CD4-positive, alpha-beta T cell (primary cell): ENCODE data around the gene DHRS3. TPM values are rescaled to one million over a fixed set of nuclear protein-coding genes. Genes with fewer than 3 reads are reported as not detected.

Source experiments
- ATAC-seq: fragments of 200-7000 bp; cut with Tn5 transposase; one replicate; pipeline ENCODE4 v1.10.0; 2022; ENCODE audit warnings: mild to moderate bottlenecking; ENCODE audit not compliant: poor library complexity
- CTCF ChIA-PET: fragments of 350-600 bp; sonication (Branson Sonifier 250); formaldehyde crosslinking; loops from one replicate; lab custom pipeline; 2021; ENCODE audit warnings: antibody characterized with exemption, inconsistent platforms; lab: Charles Lee
- POLR2A ChIA-PET: fragments of 350-600 bp; sonication (Branson Sonifier 250); formaldehyde crosslinking; loops from one replicate; lab custom pipeline; 2021; ENCODE audit warnings: antibody characterized with exemption, inconsistent platforms; lab: Charles Lee
- DNase-seq, 14 experiments: peaks; one replicate each; pipeline ENCODE4 v3.0.0-alpha.2; 2013 to 2020; ENCODE audit warnings: mixed read lengths in 2 of 14
- H3K27ac ChIP-seq, 2 donors: one replicate each; pipeline versions ENCODE4 v1.5.1 to v1.7.0; 2013; ENCODE audit warnings: low read length in 2 of 2, low read depth in 1 of 2, mild to moderate bottlenecking in 1 of 2
- H3K27me3 ChIP-seq, 2 experiments: 1 replicate in 1 of 2; 2 replicates in 1 of 2; pipeline versions ENCODE4 v1.6.1 to v1.7.0; 2013; ENCODE audit warnings: low read length in 2 of 2, control low read depth in 1 of 2, mild to moderate bottlenecking in 1 of 2, moderate library complexity in 1 of 2; ENCODE audit not compliant: insufficient read depth in 2 of 2, control insufficient read depth in 1 of 2
- H3K36me3 ChIP-seq: one replicate; pipeline ENCODE4 v1.6.1; 2013; ENCODE audit warnings: low read length, control low read depth; ENCODE audit not compliant: insufficient read depth
- H3K4me1 ChIP-seq: one replicate; pipeline ENCODE4 v1.6.1; 2013; ENCODE audit warnings: low read length, control low read depth; ENCODE audit not compliant: insufficient read depth
- H3K4me3 ChIP-seq: one replicate; pipeline ENCODE4 v1.5.1; 2013; ENCODE audit warnings: mild to moderate bottlenecking, low read length, moderate library complexity
- H3K9me3 ChIP-seq, 2 experiments: 1 replicate in 1 of 2; 2 replicates in 1 of 2; pipeline versions ENCODE4 v1.6.1 to v1.7.0; 2013; ENCODE audit warnings: low read length in 2 of 2, mild to moderate bottlenecking in 2 of 2, control low read depth in 1 of 2, moderate library complexity in 1 of 2; ENCODE audit not compliant: control insufficient read depth in 1 of 2, insufficient read depth in 1 of 2
- H3K27ac Mint-ChIP-seq: one replicate; pipeline ENCODE4 v1.8.0; 2020; ENCODE audit warnings: mixed read lengths
- H3K27me3 Mint-ChIP-seq: one replicate; pipeline ENCODE4 v1.8.0; 2021; ENCODE audit warnings: mixed read lengths
- H3K36me3 Mint-ChIP-seq: one replicate; pipeline ENCODE4 v1.8.0; 2021; ENCODE audit warnings: low read depth, mixed read lengths
- H3K4me1 Mint-ChIP-seq: one replicate; pipeline ENCODE4 v1.8.0; 2021; ENCODE audit warnings: low read depth, mixed read lengths
- H3K4me3 Mint-ChIP-seq: one replicate; pipeline ENCODE4 v1.8.0; 2020; ENCODE audit warnings: mild to moderate bottlenecking, mixed read lengths
- H3K9me3 Mint-ChIP-seq: one replicate; pipeline ENCODE4 v1.8.0; 2020; ENCODE audit warnings: mixed read lengths
- intact Hi-C, 2 experiments: fragments of 100-400 bp; cut with DNase I in 1 of 2; cut with micrococcal nuclease in 1 of 2; formaldehyde crosslinking; loops; one replicate each; pipeline versions ENCODE4 v1.15.1 to v1.9.0; 2023 to 2025; cut with DNase I, micrococcal nuclease
- total RNA-seq, 174 experiments: library from RNA in 2 of 174; stranded (reverse) in 2 of 174; gene quantifications; one replicate each; pipeline ENCODE4 v1.2.3 and lab custom pipeline; 2021 to 2026
- TF ChIP-seq, protein P1 (sequence below): fragments of 200-600 bp; IDR thresholded peaks from one replicate; pipeline ENCODE4 v1.8.0; 2022; ENCODE audit warnings: antibody characterized with exemption, mild to moderate bottlenecking

DHRS3 gene
- total RNA-seq, 2 experiments from 2014 or later = 102 to 108 TPM

DNA sequence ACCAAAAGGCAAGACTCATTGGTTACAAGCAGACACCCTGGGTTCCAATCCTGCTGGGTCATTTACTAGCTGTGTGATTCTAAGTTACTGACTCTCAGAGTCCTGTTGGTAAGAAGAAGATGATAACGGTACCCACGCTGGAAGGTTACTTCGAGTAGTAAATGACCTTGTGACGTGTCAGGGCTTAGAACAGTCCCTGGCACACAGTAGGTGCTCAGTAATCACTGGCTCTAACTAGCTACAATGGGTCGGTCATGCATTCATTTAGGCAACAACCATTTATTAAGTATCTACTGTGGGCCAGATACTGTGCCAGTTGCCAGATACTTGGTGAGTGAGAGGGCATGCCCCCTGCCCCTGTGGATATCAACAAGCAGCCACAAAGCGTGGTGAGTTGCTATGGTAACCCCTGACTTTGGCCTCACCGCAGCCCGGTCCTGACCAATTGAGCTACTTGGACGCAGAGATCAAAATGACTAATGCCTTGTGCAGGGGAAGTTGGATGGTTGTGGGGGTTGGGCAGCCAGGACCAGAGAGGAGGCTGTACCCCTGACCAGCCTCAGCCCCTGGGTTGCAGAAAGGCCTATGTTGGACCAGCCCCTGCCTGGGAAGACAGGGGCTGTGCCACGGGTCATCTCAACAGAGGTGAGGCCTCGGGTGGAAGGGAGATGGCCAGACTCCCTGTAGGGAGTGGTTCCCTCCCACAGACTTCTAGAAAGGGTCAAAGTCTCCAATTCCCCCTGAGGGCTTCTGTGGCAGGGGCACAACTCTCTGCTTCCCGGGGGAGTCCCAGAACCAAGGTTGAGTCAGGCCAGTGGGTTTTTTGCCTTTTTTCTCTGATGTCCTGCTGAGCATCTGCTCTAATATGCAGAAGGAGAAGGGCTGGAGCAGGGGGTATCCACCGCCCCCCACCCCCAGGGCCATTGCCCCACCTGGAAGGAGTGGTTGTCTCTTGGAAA, 16.0 kb downstream of the DHRS3 start:
- Histone ChIP-seq H3K9me3 (no peaks in the 10 kb centered on the region), H3K27me3 (no peaks in the 10 kb centered on the region), H3K36me3 (no peaks in the 10 kb centered on the region), H3K27ac (no peak overlapping the region), H3K4me1 (peaks cover 59% of the 10 kb centered on the region), H3K4me3 (no peak overlapping the region)
- POLR2A ChIA-PET = interaction anchor here (0.9 to 3.1 kb wide), 3 partner anchors 15 to 128 kb away, joined by 3 to 59 read pairs (median 3); partner anchors contain the start of gene DHRS3
- CTCF ChIA-PET = interaction anchor here (0.7 to 3.1 kb wide), 9 partner anchors 11 to 196 kb away, joined by 3 to 78 read pairs (median 4); partner anchors contain the start of gene DHRS3
- H3K27ac Mint-ChIP-seq = peak overlapping the region; percentile 75
- H3K36me3 Mint-ChIP-seq = peaks cover 28% of the 10 kb centered on the region
- no peaks in the 10 kb centered on the region for H3K27me3 Mint-ChIP-seq
- H3K9me3 Mint-ChIP-seq = no peaks in the 10 kb centered on the region
- peak in 2 of 14 experiments; percentile 63 to 69 for DNase-seq
- H3K4me1 Mint-ChIP-seq = peaks cover 71% of the 10 kb centered on the region
- peak overlapping the region; percentile 9 for H3K4me3 Mint-ChIP-seq
- no peak for ATAC-seq
- intact Hi-C loops = loop anchor here (1.0 kb wide), 2 partner anchors 17 to 18 kb away; no protein-coding TSS in a partner anchor
- TF ChIP-seq, protein P1, sequence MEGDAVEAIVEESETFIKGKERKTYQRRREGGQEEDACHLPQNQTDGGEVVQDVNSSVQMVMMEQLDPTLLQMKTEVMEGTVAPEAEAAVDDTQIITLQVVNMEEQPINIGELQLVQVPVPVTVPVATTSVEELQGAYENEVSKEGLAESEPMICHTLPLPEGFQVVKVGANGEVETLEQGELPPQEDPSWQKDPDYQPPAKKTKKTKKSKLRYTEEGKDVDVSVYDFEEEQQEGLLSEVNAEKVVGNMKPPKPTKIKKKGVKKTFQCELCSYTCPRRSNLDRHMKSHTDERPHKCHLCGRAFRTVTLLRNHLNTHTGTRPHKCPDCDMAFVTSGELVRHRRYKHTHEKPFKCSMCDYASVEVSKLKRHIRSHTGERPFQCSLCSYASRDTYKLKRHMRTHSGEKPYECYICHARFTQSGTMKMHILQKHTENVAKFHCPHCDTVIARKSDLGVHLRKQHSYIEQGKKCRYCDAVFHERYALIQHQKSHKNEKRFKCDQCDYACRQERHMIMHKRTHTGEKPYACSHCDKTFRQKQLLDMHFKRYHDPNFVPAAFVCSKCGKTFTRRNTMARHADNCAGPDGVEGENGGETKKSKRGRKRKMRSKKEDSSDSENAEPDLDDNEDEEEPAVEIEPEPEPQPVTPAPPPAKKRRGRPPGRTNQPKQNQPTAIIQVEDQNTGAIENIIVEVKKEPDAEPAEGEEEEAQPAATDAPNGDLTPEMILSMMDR = no peak

DNA sequence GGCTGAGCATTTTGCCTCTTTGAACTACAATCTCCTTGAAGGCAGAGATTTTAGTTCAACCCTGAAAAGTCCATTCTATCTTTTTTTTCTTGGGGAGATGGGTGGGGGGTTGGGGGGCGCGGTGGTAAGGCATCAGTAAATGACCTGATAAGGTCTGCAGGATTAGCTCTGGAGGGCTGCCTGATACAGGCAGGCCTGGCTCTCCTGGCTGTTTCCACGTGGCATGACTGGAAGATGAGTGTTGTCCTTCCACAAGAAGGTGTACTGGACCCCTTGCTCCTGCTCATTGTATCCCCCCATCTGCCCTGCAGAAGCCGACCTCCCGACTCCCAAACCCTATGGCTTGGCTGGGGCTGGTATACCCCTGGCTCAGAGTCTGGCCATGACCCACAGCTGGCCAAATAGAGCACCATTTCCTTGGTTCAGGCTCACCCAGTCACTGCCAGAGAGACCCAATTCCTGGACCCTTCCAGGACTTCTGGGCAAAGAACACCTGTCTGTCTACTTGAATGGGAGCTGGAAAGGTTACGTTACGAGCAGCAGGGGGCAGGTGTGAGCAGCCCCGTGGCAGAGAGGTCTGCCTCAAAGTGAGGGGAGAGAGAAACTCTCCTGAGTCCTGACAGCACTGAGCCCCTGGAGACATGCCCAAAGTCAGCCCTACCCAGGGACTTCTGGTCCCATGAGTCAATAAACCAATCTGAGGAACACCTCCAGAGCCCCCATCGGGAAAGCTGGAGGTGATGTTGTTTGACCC, 17.0 kb downstream of the DHRS3 start:
- DNase-seq (peak in 13 of 14 experiments; percentile 51 to 82 (median 59)), ATAC-seq (peak; percentile 37)
- CTCF ChIA-PET = interaction anchor here (0.7 to 3.1 kb wide), 10 partner anchors 12 to 195 kb away, joined by 3 to 78 read pairs (median 4); partner anchors contain the start of gene DHRS3
- H3K36me3 Mint-ChIP-seq = peaks cover 22% of the 10 kb centered on the region
- peak overlapping the region; percentile 75 for H3K27ac Mint-ChIP-seq
- peak overlapping the region; percentile 15 for H3K4me3 Mint-ChIP-seq
- POLR2A ChIA-PET = interaction anchor here (0.9 to 3.1 kb wide), 3 partner anchors 16 to 127 kb away, joined by 3 to 59 read pairs (median 3); partner anchors contain the start of gene DHRS3
- H3K4me1 Mint-ChIP-seq = peaks cover 75% of the 10 kb centered on the region
- Histone ChIP-seq H3K27ac (no peak overlapping the region), H3K4me3 (no peak overlapping the region), H3K27me3 (no peaks in the 10 kb centered on the region), H3K4me1 (peaks cover 69% of the 10 kb centered on the region), H3K36me3 (no peaks in the 10 kb centered on the region), H3K9me3 (no peaks in the 10 kb centered on the region)
- H3K27me3 Mint-ChIP-seq = no peaks in the 10 kb centered on the region
- TF ChIP-seq, protein P1 = peak; percentile 62
- intact Hi-C loops = loop anchor here (1.0 kb wide), 2 partner anchors 18 to 19 kb away; no protein-coding TSS in a partner anchor
- H3K9me3 Mint-ChIP-seq = no peaks in the 10 kb centered on the region

DNA sequence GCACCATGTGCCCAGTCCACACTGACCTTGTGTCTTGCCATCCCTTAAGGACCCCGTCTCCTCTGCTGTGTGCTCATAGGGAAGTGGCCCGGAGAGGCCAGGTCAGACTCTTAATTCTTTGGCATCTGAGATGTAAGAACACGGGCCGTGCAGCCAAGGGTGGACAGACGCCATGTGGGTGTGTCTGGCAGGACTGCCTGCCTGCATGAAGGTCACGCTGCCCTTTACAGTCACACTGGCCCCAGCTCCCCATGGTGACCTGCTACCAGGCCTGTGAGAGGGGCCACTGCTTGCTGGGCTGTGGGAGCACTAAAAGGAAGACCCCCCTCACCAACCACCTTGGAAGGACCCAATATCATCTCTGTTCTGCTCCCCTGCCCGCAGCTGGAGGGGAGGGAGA, 17.7 kb downstream of the DHRS3 start:
- H3K27me3 Mint-ChIP-seq = no peaks in the 10 kb centered on the region
- intact Hi-C loops = no loop called here
- no peak overlapping the region for H3K4me3 Mint-ChIP-seq
- TF ChIP-seq, protein P1 = no peak
- H3K36me3 Mint-ChIP-seq = peaks cover 16% of the 10 kb centered on the region
- DNase-seq (no peak), ATAC-seq (no peak)
- CTCF ChIA-PET = interaction anchor here (0.9 to 3.1 kb wide), 5 partner anchors 12 to 89 kb away, joined by 3 to 78 read pairs (median 5); partner anchors contain the start of gene DHRS3
- POLR2A ChIA-PET = interaction anchor here (3.1 kb wide), 1 partner anchor 17 kb away, joined by 59 read pairs; the partner anchor contains the start of gene DHRS3
- Histone ChIP-seq H3K4me1 (peaks cover 76% of the 10 kb centered on the region), H3K27ac (no peak overlapping the region), H3K9me3 (no peaks in the 10 kb centered on the region), H3K4me3 (no peak overlapping the region), H3K27me3 (no peaks in the 10 kb centered on the region), H3K36me3 (no peaks in the 10 kb centered on the region)
- H3K4me1 Mint-ChIP-seq = peaks cover 72% of the 10 kb centered on the region
- H3K9me3 Mint-ChIP-seq = no peaks in the 10 kb centered on the region
- H3K27ac Mint-ChIP-seq = no peak overlapping the region
